ENCODE measurements around the gene GMCL1.

The GMCL1 gene

GRCh38 chr2:69797836-69798289 lies 31.6 kb upstream of the GMCL1 start:
- TF ChIP-seq GATA2 (IDR thresholded peaks at IDR 0.05; ENCODE audit: low read depth, low read length) (no peak), GATA3 (IDR thresholded peaks at IDR 0.05; ENCODE audit: low read depth, low read length) (no peak)

GRCh38 chr2:69798290-69798908 lies 31.1 kb upstream of the GMCL1 start:
- TF ChIP-seq GATA3 (IDR thresholded peaks at IDR 0.05; ENCODE audit: low read depth, low read length) (no peak), GATA2 (IDR thresholded peaks at IDR 0.05; ENCODE audit: low read depth, low read length) (no peak)

- TF ChIP-seq GATA2 (IDR thresholded peaks at IDR 0.05; ENCODE audit: low read depth, low read length), result no peak
- TF ChIP-seq GATA3 (IDR thresholded peaks at IDR 0.05; ENCODE audit: low read depth, low read length), result no peak
Measured at GRCh38 chr2:69798909-69799526, 30.4 kb upstream of the GMCL1 start.

- no peak for TF ChIP-seq GATA3 (IDR thresholded peaks at IDR 0.05; ENCODE audit: low read depth, low read length)
- TF ChIP-seq GATA2 (IDR thresholded peaks at IDR 0.05; ENCODE audit: low read depth, low read length), result no peak
Measured at GRCh38 chr2:69801745-69802290, 27.6 kb upstream of the GMCL1 start.

- TF ChIP-seq GATA3 (IDR thresholded peaks at IDR 0.05; ENCODE audit: low read depth, low read length) (no peak), GATA2 (IDR thresholded peaks at IDR 0.05; ENCODE audit: low read depth, low read length) (no peak)
Measured at GRCh38 chr2:69804416-69804815, 25.0 kb upstream of the GMCL1 start.

GRCh38 chr2:69805887-69806286 lies 23.6 kb upstream of the GMCL1 start:
- TF ChIP-seq GATA2 (IDR thresholded peaks at IDR 0.05; ENCODE audit: low read depth, low read length) (no peak), GATA3 (IDR thresholded peaks at IDR 0.05; ENCODE audit: low read depth, low read length) (no peak)

GRCh38 chr2:69807821-69808540 lies 21.5 kb upstream of the GMCL1 start:
- TF ChIP-seq GATA3 (IDR thresholded peaks at IDR 0.05; ENCODE audit: low read depth, low read length) (no peak), GATA2 (IDR thresholded peaks at IDR 0.05; ENCODE audit: low read depth, low read length) (no peak)

- TF ChIP-seq GATA2 (IDR thresholded peaks at IDR 0.05; ENCODE audit: low read depth, low read length), result no peak
- TF ChIP-seq GATA3 (IDR thresholded peaks at IDR 0.05; ENCODE audit: low read depth, low read length), result no peak
Measured at GRCh38 chr2:69810550-69810949, 18.9 kb upstream of the GMCL1 start.

- TF ChIP-seq GATA3 (IDR thresholded peaks at IDR 0.05; ENCODE audit: low read depth, low read length), result no peak
Measured at GRCh38 chr2:69811018-69811417, 18.4 kb upstream of the GMCL1 start.

- no peak for TF ChIP-seq GATA2 (IDR thresholded peaks at IDR 0.05; ENCODE audit: low read depth, low read length)
- no peak for TF ChIP-seq GATA3 (IDR thresholded peaks at IDR 0.05; ENCODE audit: low read depth, low read length)
Measured at GRCh38 chr2:69811591-69811990, 17.9 kb upstream of the GMCL1 start.

- TF ChIP-seq GATA2 (IDR thresholded peaks at IDR 0.05; ENCODE audit: low read depth, low read length) (no peak), GATA3 (IDR thresholded peaks at IDR 0.05; ENCODE audit: low read depth, low read length) (no peak)
Measured at GRCh38 chr2:69815717-69816116, 13.7 kb upstream of the GMCL1 start.

GRCh38 chr2:69816923-69817542 lies 12.4 kb upstream of the GMCL1 start:
- no peak for TF ChIP-seq GATA3 (IDR thresholded peaks at IDR 0.05; ENCODE audit: low read depth, low read length)
- no peak for TF ChIP-seq GATA2 (IDR thresholded peaks at IDR 0.05; ENCODE audit: low read depth, low read length)

GRCh38 chr2:69817729-69818501 lies 11.5 kb upstream of the GMCL1 start:
- TF ChIP-seq GATA3 (IDR thresholded peaks at IDR 0.05; ENCODE audit: low read depth, low read length) (no peak), GATA2 (IDR thresholded peaks at IDR 0.05; ENCODE audit: low read depth, low read length) (peak; percentile 21; the same call in 1 of the 2 replicates)
